H1 (cell line): Measurements from ENCODE around the gene ARHGEF5. TPM values are rescaled to one million over a fixed set of nuclear protein-coding genes. Genes with fewer than 3 reads are reported as not detected.
"Not testable (repeated sequence)": the region's sequence is repeated elsewhere in the genome, so short reads cannot be mapped to it uniquely, and the experiment has no call there.

ENCODE experiments used
- CTCF ChIA-PET: fragments of 300-600 bp; sonication (Branson Sonifier 250); formaldehyde crosslinking; loops from one replicate; lab custom pipeline; 2021; ENCODE audit not compliant: partially characterized antibody; lab: Charles Lee
- POLR2A ChIA-PET: fragments of 300-600 bp; sonication (Branson Sonifier 250); formaldehyde crosslinking; loops from one replicate; lab custom pipeline; 2021; ENCODE audit warnings: inconsistent platforms; ENCODE audit not compliant: partially characterized antibody; lab: Charles Lee
- DNase-seq, 2 experiments: peaks; one replicate each; pipeline versions ENCODE4 v3.0.0 to v3.0.0-alpha.2; 2010 to 2022; ENCODE audit warnings: low spot score in 2 of 2, low read depth in 1 of 2, mixed read lengths in 1 of 2
- FAIRE-seq: peaks from 2 replicates; lab custom pipeline; 2011; peaks lifted over from hg19 to GRCh38; lab: Jason Lieb, UNC
- H2AFZ ChIP-seq: 2 replicates; pipeline ENCODE4 v1.8.1; 2012; ENCODE audit warnings: low read length, inconsistent platforms
- H2AK5ac ChIP-seq: 2 replicates; pipeline ENCODE4 v1.6.1; 2013; ENCODE audit warnings: low read depth, low read length
- H2BK120ac ChIP-seq: replicated peaks from 2 replicates; pipeline ENCODE3; 2013; ENCODE audit warnings: low read depth, low read length, inconsistent platforms
- H2BK12ac ChIP-seq: 2 replicates; pipeline ENCODE4 v1.6.1; 2013; ENCODE audit warnings: low read depth, low read length
- H2BK15ac ChIP-seq: 2 replicates; pipeline ENCODE4 v1.6.1; 2013; ENCODE audit warnings: low read length
- H2BK20ac ChIP-seq: 2 replicates; pipeline ENCODE4 v1.6.1; 2013; ENCODE audit warnings: low read length
- H2BK5ac ChIP-seq: 2 replicates; pipeline ENCODE4 v1.6.1; 2013; ENCODE audit warnings: low read depth, low read length
- H3K14ac ChIP-seq: 2 replicates; pipeline ENCODE4 v1.6.1; 2013; ENCODE audit warnings: inconsistent platforms; ENCODE audit not compliant: insufficient read length
- H3K18ac ChIP-seq: 2 replicates; pipeline ENCODE4 v1.6.1; 2013; ENCODE audit warnings: low read length; ENCODE audit errors: extremely low read depth
- H3K23ac ChIP-seq: 2 replicates; pipeline ENCODE4 v1.6.1; 2013; ENCODE audit warnings: inconsistent platforms; ENCODE audit not compliant: insufficient read length
- H3K23me2 ChIP-seq: 2 replicates; pipeline ENCODE4 v1.6.1; 2013; ENCODE audit warnings: low read depth, low read length
- H3K27ac ChIP-seq: 2 replicates; pipeline ENCODE4 v1.6.1; 2011; ENCODE audit warnings: low read depth, low read length, inconsistent platforms
- H3K27me3 ChIP-seq, 4 experiments: replicated peaks in 1 of 4; 1 replicate in 1 of 4; 2 replicates in 3 of 4; pipeline versions ENCODE4 v1.6.1 to v1.8.1; 2011 to 2013; ENCODE audit warnings: low read length in 3 of 4, mild to moderate bottlenecking in 3 of 4, inconsistent platforms in 2 of 4, mixed read lengths in 2 of 4, moderate library complexity in 1 of 4; ENCODE audit not compliant: control insufficient read depth in 3 of 4, insufficient read depth in 3 of 4; ENCODE audit errors: extremely low read depth in 1 of 4
- H3K36me3 ChIP-seq, 4 experiments: 2 replicates each; pipeline versions ENCODE4 v1.6.1 to v1.8.1; 2011 to 2013; ENCODE audit warnings: mild to moderate bottlenecking in 4 of 4, low read length in 3 of 4, moderate library complexity in 2 of 4, control low read depth in 1 of 4, inconsistent platforms in 1 of 4; ENCODE audit not compliant: insufficient read depth in 4 of 4, control insufficient read depth in 2 of 4
- H3K4ac ChIP-seq: replicated peaks from 2 replicates; pipeline ENCODE3; 2013; ENCODE audit warnings: low read length, low read depth, mixed read lengths, inconsistent platforms; ENCODE audit not compliant: insufficient read length
- H3K4me1 ChIP-seq, 4 experiments: replicated peaks in 1 of 4; 1 replicate in 1 of 4; 2 replicates in 3 of 4; pipeline versions ENCODE4 v1.6.1 to v1.8.1; 2011 to 2013; ENCODE audit warnings: low read length in 3 of 4, inconsistent platforms in 2 of 4, mixed read lengths in 1 of 4; ENCODE audit not compliant: insufficient read depth in 4 of 4, control insufficient read depth in 3 of 4
- H3K4me2 ChIP-seq, 2 experiments: 2 replicates each; pipeline versions ENCODE4 v1.6.1 to v1.8.1; 2011 to 2013; ENCODE audit warnings: low read depth in 2 of 2, low read length in 2 of 2, control low read depth in 1 of 2, inconsistent platforms in 1 of 2, mild to moderate bottlenecking in 1 of 2; ENCODE audit not compliant: insufficient read depth in 1 of 2
- H3K4me3 ChIP-seq, 4 experiments: fragments of 200-600, 300-600 bp in 1 of 4; sonication (generic), shearing (Covaris generic), sonication (Bioruptor Twin) in 1 of 4; 2 replicates each; pipeline versions ENCODE4 v1.5.1 to v1.8.1; 2011 to 2016; ENCODE audit warnings: low read length in 4 of 4, low read depth in 3 of 4, control low read depth in 2 of 4, inconsistent platforms in 2 of 4, mild to moderate bottlenecking in 2 of 4, mixed read lengths in 1 of 4, moderate library complexity in 1 of 4; ENCODE audit not compliant: insufficient read depth in 2 of 4; ENCODE audit errors: extremely low read depth in 1 of 4
- H3K56ac ChIP-seq: replicated peaks from 2 replicates; pipeline ENCODE3; 2013; ENCODE audit warnings: low read depth, mild to moderate bottlenecking, mixed read lengths, low read length, inconsistent platforms; ENCODE audit not compliant: insufficient read length
- H3K79me1 ChIP-seq: 2 replicates; pipeline ENCODE4 v1.6.1; 2013; ENCODE audit warnings: low read depth, low read length, control low read depth
- H3K79me2 ChIP-seq, 2 experiments: 2 replicates each; pipeline versions ENCODE4 v1.6.1 to v1.8.1; 2012 to 2013; ENCODE audit warnings: low read length in 2 of 2, mild to moderate bottlenecking in 2 of 2, inconsistent platforms in 1 of 2; ENCODE audit not compliant: insufficient read depth in 2 of 2, control insufficient read depth in 1 of 2
- H3K9ac ChIP-seq, 4 experiments: replicated peaks in 1 of 4; 1 replicate in 1 of 4; 2 replicates in 3 of 4; pipeline versions ENCODE4 v1.6.1 to v1.8.1; 2011 to 2013; ENCODE audit warnings: low read depth in 3 of 4, low read length in 3 of 4, control low read depth in 2 of 4, mild to moderate bottlenecking in 2 of 4, moderate library complexity in 2 of 4, inconsistent platforms in 1 of 4; ENCODE audit errors: extremely low read depth in 1 of 4
- H3K9me3 ChIP-seq, 2 experiments: 2 replicates each; pipeline versions ENCODE4 v1.6.1 to v1.8.1; 2012 to 2013; ENCODE audit warnings: mild to moderate bottlenecking in 2 of 2, moderate library complexity in 2 of 2, control low read depth in 1 of 2, inconsistent platforms in 1 of 2, low read depth in 1 of 2, low read length in 1 of 2, mixed read lengths in 1 of 2; ENCODE audit not compliant: insufficient read depth in 2 of 2
- H4K20me1 ChIP-seq, 2 experiments: replicated peaks in 1 of 2; 2 replicates each; pipeline versions ENCODE3 to v1.8.1; 2011 to 2013; ENCODE audit warnings: inconsistent platforms in 2 of 2, low read length in 2 of 2, mild to moderate bottlenecking in 1 of 2; ENCODE audit not compliant: insufficient read depth in 2 of 2, control insufficient read depth in 1 of 2
- H4K5ac ChIP-seq: 2 replicates; pipeline ENCODE4 v1.6.1; 2013; ENCODE audit warnings: low read length, low read depth, mixed read lengths, inconsistent platforms; ENCODE audit not compliant: insufficient read length
- H4K8ac ChIP-seq: 2 replicates; pipeline ENCODE4 v1.8.0; 2013; ENCODE audit warnings: mild to moderate bottlenecking, moderate library complexity, low read length, inconsistent platforms; ENCODE audit not compliant: insufficient read depth; ENCODE audit errors: extremely low read depth
- H4K91ac ChIP-seq: replicated peaks from 2 replicates; pipeline ENCODE3; 2013; ENCODE audit warnings: low read length, mixed read lengths, inconsistent platforms; ENCODE audit not compliant: insufficient read length
- WGBS, 2 experiments: shearing (Covaris generic) in 1 of 2; methylation state at CpG; one replicate each; pipeline versions ENCODE4 v1.1.6 to v1.1.7; 2013 to 2015; ENCODE audit warnings: low lambda C conversion rate in 2 of 2, mixed read lengths in 2 of 2, inconsistent platforms in 1 of 2, low coverage in 1 of 2, missing lambda C conversion rate in 1 of 2; ENCODE audit not compliant: insufficient replicate concordance in 2 of 2, insufficient coverage in 1 of 2, insufficient read length in 1 of 2; ENCODE audit errors: extremely low coverage in 1 of 2, missing lambda C conversion rate in 1 of 2; 5-methylcytosine and 5-hydroxymethylcytosine counted together
- polyA plus RNA-seq, 7 experiments: library from polyadenylated mRNA; depleted of rRNA in 3 of 7; stranded (reverse) in 5 of 7; unstranded in 2 of 7; fragments of >200 nt in 5 of 7; fragments of 200-250 nt in 2 of 7; gene quantifications; 1 replicate in 5 of 7; 2 replicates in 1 of 7; 4 replicates in 1 of 7; pipeline versions ENCODE4 v1.2.1 to v1.2.3, GENCODE V29; 2011 to 2013; ENCODE audit warnings: missing spikeins in 2 of 7, mixed read lengths in 2 of 7
- total RNA-seq: library from RNA; stranded (reverse); fragmentation: NEBNext Ultra II Directional; extraction: Animal tissue kit (Norgen Biotek cat#: 25700); gene quantifications from 2 replicates; pipeline ENCODE4 v1.2.1, GENCODE V29; 2021

Gene ARHGEF5
- total and polyA plus RNA-seq, 2 of the 8 experiments (the other 6 are each of a cell fraction or from before 2014, with no cell fraction given) = 12.8 to 34.6 TPM

- H3K23ac ChIP-seq, POLR2A ChIA-PET, H2AFZ ChIP-seq, H3K4me2 ChIP-seq, H3K9ac ChIP-seq, H4K8ac ChIP-seq, H4K20me1 ChIP-seq, CTCF ChIA-PET, H3K4me3 ChIP-seq, H2BK5ac ChIP-seq, H2BK20ac ChIP-seq, H2BK15ac ChIP-seq, H4K5ac ChIP-seq, H3K56ac ChIP-seq, H3K4ac ChIP-seq, H2BK120ac ChIP-seq, H2AK5ac ChIP-seq, H3K79me2 ChIP-seq, H3K23me2 ChIP-seq, H3K27ac ChIP-seq, FAIRE-seq, H2BK12ac ChIP-seq, H3K9me3 ChIP-seq, H3K79me1 ChIP-seq, H3K18ac ChIP-seq, H3K27me3 ChIP-seq, H3K36me3 ChIP-seq, H3K14ac ChIP-seq, DNase-seq, H3K4me1 ChIP-seq, H4K91ac ChIP-seq: not testable (repeated sequence)
- WGBS, 2 experiments = 95% methylated on average over 3 of the region's 4 CpGs; no CpG with 5 or more reads in 1 of the 2 experiments
These were observed 31.8 kb upstream of the ARHGEF5 start for GRCh38 chr7:144323359-144323758.

GRCh38 chr7:144325868-144326267 is 29.3 kb upstream of the ARHGEF5 start:
- not testable (repeated sequence) for H2AFZ ChIP-seq
- WGBS, 2 experiments = 100% methylated on average over 3 of the region's 5 CpGs; no CpG with 5 or more reads in 1 of the 2 experiments

More at GRCh38 chr7:144325868-144326267, 29.3 kb upstream of the ARHGEF5 start:
- CTCF ChIA-PET, H3K27ac ChIP-seq, H2BK5ac ChIP-seq, H2BK20ac ChIP-seq, H3K56ac ChIP-seq, H2BK15ac ChIP-seq, H3K4me1 ChIP-seq, H3K79me2 ChIP-seq, H4K20me1 ChIP-seq, H3K4me2 ChIP-seq, H2AK5ac ChIP-seq, H4K8ac ChIP-seq, POLR2A ChIA-PET, H4K5ac ChIP-seq, H3K79me1 ChIP-seq, H4K91ac ChIP-seq, FAIRE-seq, H3K27me3 ChIP-seq, H3K18ac ChIP-seq, H2BK120ac ChIP-seq, H3K4me3 ChIP-seq, DNase-seq, H3K23ac ChIP-seq, H3K23me2 ChIP-seq, H3K4ac ChIP-seq, H3K14ac ChIP-seq, H3K9me3 ChIP-seq, H3K36me3 ChIP-seq, H2BK12ac ChIP-seq, H3K9ac ChIP-seq: not testable (repeated sequence)
